ENCODE results near the gene FGFR2.

DNA sequence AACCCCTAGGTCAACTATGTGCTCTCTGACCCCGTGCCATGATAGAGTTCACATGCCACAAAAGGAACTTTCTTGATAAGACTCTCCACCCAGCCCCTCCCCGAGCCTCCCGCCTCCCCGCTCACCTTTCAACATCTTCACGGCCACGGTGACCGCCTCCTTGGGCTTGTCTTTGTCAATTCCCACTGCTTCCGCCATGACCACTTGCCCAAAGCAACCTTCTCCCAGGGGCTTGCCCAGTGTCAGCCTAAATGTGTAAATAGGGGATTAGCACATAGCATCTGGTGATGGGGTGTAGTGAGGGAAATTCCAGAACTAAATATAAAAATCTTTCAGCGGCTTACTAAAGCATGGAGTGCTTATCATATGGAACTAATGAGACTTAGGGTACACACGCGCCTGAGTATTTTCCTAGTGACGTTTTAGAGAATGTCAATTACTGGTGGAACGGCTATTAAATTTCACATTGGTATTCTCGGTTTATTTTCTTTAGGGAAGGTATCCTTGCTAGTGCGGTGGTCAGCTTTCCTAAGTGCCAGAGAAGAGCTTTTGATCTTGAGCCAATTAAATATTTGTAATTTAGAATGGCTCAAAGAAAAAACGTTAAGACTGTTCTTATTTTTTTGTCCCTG, 97.4 kb downstream of the FGFR2 start:
- TF ChIP-seq, protein P1, sequence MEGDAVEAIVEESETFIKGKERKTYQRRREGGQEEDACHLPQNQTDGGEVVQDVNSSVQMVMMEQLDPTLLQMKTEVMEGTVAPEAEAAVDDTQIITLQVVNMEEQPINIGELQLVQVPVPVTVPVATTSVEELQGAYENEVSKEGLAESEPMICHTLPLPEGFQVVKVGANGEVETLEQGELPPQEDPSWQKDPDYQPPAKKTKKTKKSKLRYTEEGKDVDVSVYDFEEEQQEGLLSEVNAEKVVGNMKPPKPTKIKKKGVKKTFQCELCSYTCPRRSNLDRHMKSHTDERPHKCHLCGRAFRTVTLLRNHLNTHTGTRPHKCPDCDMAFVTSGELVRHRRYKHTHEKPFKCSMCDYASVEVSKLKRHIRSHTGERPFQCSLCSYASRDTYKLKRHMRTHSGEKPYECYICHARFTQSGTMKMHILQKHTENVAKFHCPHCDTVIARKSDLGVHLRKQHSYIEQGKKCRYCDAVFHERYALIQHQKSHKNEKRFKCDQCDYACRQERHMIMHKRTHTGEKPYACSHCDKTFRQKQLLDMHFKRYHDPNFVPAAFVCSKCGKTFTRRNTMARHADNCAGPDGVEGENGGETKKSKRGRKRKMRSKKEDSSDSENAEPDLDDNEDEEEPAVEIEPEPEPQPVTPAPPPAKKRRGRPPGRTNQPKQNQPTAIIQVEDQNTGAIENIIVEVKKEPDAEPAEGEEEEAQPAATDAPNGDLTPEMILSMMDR (IDR thresholded peaks at IDR 0.05) = no peak
- no peak for TF ChIP-seq POLR2AphosphoS5 (IDR thresholded peaks at IDR 0.05)

Measured in breast epithelium (tissue), 3 donors.